Large intestine (tissue), 3 donors: ENCODE results near the gene STK32C. TPM values are rescaled to one million over a fixed set of nuclear protein-coding genes. Genes with fewer than 3 reads are reported as not detected.
A peak's percentile ranks its signal among the peaks of the same experiment; 100 is the strongest.
"Not testable (repeated sequence)": the region's sequence is repeated elsewhere in the genome, so short reads cannot be mapped to it uniquely, and the experiment has no call there.

ENCODE experiments used
- DNase-seq, 2 donors: peaks; one replicate each; pipeline versions ENCODE4 v3.0.0 to v3.0.0-alpha.2; 2013
- H3K27ac ChIP-seq: one replicate; pipeline ENCODE4 v1.5.1; 2013; ENCODE audit warnings: low read length
- H3K27me3 ChIP-seq: 2 replicates; pipeline ENCODE4 v1.6.1; 2013; ENCODE audit warnings: low read length; ENCODE audit not compliant: control insufficient read depth, insufficient read depth
- H3K36me3 ChIP-seq: 2 replicates; pipeline ENCODE4 v1.6.1; 2013; ENCODE audit warnings: low read length; ENCODE audit not compliant: control insufficient read depth, insufficient read depth
- H3K4me1 ChIP-seq: one replicate; pipeline ENCODE4 v1.6.1; 2013; ENCODE audit warnings: low read length; ENCODE audit not compliant: control insufficient read depth, insufficient read depth
- H3K4me3 ChIP-seq: one replicate; pipeline ENCODE4 v1.5.1; 2013; ENCODE audit warnings: low read length
- H3K9me3 ChIP-seq: one replicate; pipeline ENCODE4 v1.6.1; 2013; ENCODE audit warnings: mild to moderate bottlenecking, low read depth, low read length, moderate library complexity; ENCODE audit not compliant: control insufficient read depth
- WGBS: methylation state at CpG from one replicate; pipeline ENCODE4 v1.1.5; 2013; ENCODE audit warnings: low lambda C conversion rate; ENCODE audit not compliant: insufficient coverage; 5-methylcytosine and 5-hydroxymethylcytosine counted together
- polyA plus RNA-seq: library from polyadenylated mRNA; unstranded; fragments of 120-200 nt; gene quantifications from one replicate; pipeline ENCODE4 v1.2.1, GENCODE V29; 2013

The STK32C gene
- polyA plus RNA-seq, 1 donor = 16.2 TPM

- H3K4me3 ChIP-seq = no peak overlapping the region
- no peak overlapping the region for H3K27ac ChIP-seq
- peak in 1 of 2 donors; percentile 29 for DNase-seq
- no peaks in the 10 kb centered on the region for H3K27me3 ChIP-seq
- no peaks in the 10 kb centered on the region for H3K36me3 ChIP-seq
- WGBS = 53% methylated on average over 3 of the region's 35 CpGs
- H3K4me1 ChIP-seq = no peaks in the 10 kb centered on the region
- no peaks in the 10 kb centered on the region for H3K9me3 ChIP-seq
Measured at GRCh38 chr10:132272231-132272971, 35.3 kb downstream of the STK32C start.

GRCh38 chr10:132271458-132272230, 36.1 kb downstream of the STK32C start:
- no peak for DNase-seq
- WGBS = no CpG with 5 or more reads among the region's 27 CpGs

GRCh38 chr10:132270721-132271457, 36.9 kb downstream of the STK32C start:
- no peaks in the 10 kb centered on the region for H3K27me3 ChIP-seq
- peaks cover 4% of the 10 kb centered on the region for H3K4me1 ChIP-seq
- no CpG with 5 or more reads among the region's 11 CpGs for WGBS
- H3K9me3 ChIP-seq = no peaks in the 10 kb centered on the region
- DNase-seq = no peak
- H3K27ac ChIP-seq = no peak overlapping the region
- no peaks in the 10 kb centered on the region for H3K36me3 ChIP-seq
- H3K4me3 ChIP-seq = no peak overlapping the region

More at GRCh38 chr10:132271458-132272230, 36.1 kb downstream of the STK32C start:
- Histone ChIP-seq H3K27ac (no peak overlapping the region), H3K9me3 (no peaks in the 10 kb centered on the region), H3K27me3 (no peaks in the 10 kb centered on the region), H3K4me3 (no peak overlapping the region), H3K4me1 (no peaks in the 10 kb centered on the region), H3K36me3 (no peaks in the 10 kb centered on the region)

DNA sequence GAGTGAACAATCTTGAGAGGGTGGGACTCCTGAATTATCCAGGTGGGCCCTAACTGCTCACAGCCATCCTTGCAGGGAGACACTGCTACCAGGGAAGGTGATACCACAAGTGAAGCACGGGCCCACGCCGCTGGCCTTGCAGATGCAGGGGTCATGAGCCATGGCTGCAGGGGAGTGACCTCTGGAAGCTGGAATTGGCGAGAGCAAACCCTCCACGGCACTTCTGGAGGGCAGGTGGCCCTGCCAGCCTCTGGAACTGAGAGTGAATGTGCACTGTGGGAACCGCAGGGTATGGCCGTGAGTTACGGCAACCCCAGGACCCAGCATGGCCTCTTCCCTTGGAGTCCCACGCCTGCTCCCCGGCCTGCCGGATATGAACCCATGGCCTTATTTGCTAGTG, 37.5 kb downstream of the STK32C start:
- no peak for DNase-seq
- peaks cover 4% of the 10 kb centered on the region for H3K4me1 ChIP-seq
- peaks cover 5% of the 10 kb centered on the region for H3K27me3 ChIP-seq
- no peak overlapping the region for H3K4me3 ChIP-seq
- H3K27ac ChIP-seq = no peak overlapping the region
- no peaks in the 10 kb centered on the region for H3K9me3 ChIP-seq
- no CpG with 5 or more reads among the region's 11 CpGs for WGBS
- no peaks in the 10 kb centered on the region for H3K36me3 ChIP-seq

DNA sequence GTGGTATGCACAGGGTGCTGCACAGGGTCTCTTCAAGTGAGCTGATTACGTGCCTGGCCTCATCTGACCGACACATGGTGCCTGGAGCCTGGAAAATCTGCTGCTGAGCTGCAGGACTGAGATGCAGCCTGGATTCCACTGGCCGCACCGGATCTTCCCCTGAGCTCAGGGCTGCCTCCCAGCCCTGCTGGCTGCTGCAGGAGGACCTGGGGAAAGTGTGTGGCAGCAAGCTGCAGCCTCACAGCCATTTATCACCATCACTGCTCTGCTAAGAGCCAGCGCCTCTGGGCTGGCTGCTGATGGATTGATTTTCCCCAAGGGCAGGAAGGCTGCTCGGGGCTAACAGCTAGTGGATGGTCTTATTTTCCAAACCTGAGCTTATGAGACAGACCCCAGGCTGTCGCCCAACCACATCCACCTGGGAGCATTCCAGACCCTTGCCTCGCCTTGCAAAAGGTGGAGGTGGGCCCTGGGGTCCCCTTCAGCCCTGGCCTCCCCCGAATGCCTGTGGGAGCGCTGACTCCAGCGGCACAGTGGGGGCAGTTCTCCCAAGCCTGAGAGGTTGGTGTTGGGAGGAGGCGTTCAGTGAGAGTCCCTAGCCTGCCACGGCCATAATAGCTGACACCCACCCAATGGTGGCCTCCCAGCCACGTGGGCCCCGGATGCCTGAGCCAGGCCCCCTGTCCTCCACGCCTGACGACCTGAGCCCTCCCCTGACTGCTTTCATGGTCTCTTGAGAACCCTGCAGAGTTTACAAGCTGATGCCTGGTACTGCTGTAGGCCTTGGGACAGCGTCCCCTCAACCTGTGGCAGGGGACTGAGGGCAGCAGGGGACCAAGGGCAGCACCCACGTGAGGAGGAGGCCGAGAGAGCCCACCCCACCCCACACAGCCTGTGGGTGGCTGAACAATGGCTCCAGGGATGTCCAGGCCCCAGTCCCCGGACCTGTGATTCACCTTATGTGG, 38.2 kb downstream of the STK32C start:
- Histone ChIP-seq H3K9me3 (no peaks in the 10 kb centered on the region), H3K4me3 (no peak overlapping the region), H3K27ac (no peak overlapping the region), H3K36me3 (no peaks in the 10 kb centered on the region), H3K4me1 (peaks cover 4% of the 10 kb centered on the region), H3K27me3 (peaks cover 8% of the 10 kb centered on the region)
- WGBS = no CpG with 5 or more reads among the region's 21 CpGs
- no peak for DNase-seq

- not testable (repeated sequence) for H3K27ac ChIP-seq, H3K27me3 ChIP-seq, H3K36me3 ChIP-seq, DNase-seq, H3K4me3 ChIP-seq, H3K4me1 ChIP-seq, H3K9me3 ChIP-seq
- WGBS = no CpG with 5 or more reads among the region's 12 CpGs
Measured at GRCh38 chr10:132267916-132268315, 39.8 kb downstream of the STK32C start.

DNA sequence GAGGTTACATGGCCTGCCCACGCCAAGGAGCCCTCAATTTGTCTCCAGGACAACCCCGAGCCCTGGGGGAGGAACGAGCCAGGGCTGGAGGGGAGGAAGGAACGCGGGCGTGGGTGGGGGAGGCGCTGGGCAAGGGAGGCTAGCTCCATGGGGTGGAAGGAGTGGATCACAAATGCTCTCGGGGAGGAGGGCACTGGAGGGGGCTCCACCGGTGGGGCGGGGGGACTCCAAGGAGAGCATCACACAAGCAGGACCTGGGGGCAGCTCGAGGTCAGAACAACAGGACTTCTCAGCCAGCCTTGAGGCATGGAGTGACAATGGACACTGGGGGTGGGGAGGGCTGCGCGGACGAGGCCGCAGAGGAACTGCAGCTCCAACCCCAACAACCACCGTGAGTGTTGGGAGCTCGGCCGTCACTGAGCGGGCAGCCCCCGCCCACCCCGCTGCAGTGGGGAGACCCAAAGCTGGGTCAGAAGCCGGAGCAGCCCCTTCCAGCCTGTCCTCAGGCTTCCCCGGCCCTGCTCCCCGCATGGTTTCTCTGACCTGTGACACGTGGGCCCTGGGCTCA, 41.1 kb downstream of the STK32C start:
- no peaks in the 10 kb centered on the region for H3K36me3 ChIP-seq
- no peaks in the 10 kb centered on the region for H3K9me3 ChIP-seq
- no peak overlapping the region for H3K4me3 ChIP-seq
- peaks cover 4% of the 10 kb centered on the region for H3K4me1 ChIP-seq
- no CpG with 5 or more reads among the region's 25 CpGs for WGBS
- no peak for DNase-seq
- no peak overlapping the region for H3K27ac ChIP-seq
- H3K27me3 ChIP-seq = peaks cover 8% of the 10 kb centered on the region

DNA sequence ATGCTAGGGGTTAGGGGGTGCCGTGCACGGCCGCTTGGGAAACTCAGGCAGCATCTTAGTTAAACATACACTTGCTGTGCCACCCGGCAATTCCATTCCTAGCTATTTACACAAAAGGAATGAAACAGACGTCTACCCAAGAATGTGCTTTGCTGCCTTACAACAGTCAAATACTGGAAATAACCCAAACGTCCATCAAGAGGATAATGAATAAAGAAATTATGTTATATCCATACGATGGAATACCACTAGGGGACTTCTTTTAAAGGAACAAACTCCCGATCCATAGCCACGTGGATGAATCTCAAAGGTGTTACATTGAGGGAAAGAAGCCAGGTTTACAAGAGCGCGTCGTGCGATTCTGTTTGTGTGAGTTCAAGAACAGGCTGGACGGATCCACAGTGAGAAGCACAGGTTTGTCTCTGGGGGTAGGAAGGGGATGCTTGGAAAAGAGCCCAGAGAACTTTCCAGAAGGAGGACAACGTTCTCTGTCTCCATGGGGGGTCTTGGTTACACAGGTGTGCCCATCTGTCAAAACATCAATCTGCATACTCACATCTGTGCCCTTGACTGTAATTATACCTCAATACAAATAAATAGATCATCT, 41.8 kb downstream of the STK32C start:
- Histone ChIP-seq H3K4me1 (peaks cover 4% of the 10 kb centered on the region), H3K9me3 (no peaks in the 10 kb centered on the region), H3K36me3 (no peaks in the 10 kb centered on the region), H3K4me3 (no peak overlapping the region), H3K27ac (no peak overlapping the region), H3K27me3 (peaks cover 8% of the 10 kb centered on the region)
- DNase-seq = no peak
- WGBS = 24% methylated on average over 3 of the region's 15 CpGs
